ENCODE measurements around the gene COL6A3. TPM values are rescaled to one million over a fixed set of nuclear protein-coding genes. Genes with fewer than 3 reads are reported as not detected.
A peak's percentile ranks its signal among the peaks of the same experiment; 100 is the strongest.

COL6A3 gene
- total RNA-seq, 4 donors from 2014 or later = 68.1 to 261 (median 75.6) TPM

DNA sequence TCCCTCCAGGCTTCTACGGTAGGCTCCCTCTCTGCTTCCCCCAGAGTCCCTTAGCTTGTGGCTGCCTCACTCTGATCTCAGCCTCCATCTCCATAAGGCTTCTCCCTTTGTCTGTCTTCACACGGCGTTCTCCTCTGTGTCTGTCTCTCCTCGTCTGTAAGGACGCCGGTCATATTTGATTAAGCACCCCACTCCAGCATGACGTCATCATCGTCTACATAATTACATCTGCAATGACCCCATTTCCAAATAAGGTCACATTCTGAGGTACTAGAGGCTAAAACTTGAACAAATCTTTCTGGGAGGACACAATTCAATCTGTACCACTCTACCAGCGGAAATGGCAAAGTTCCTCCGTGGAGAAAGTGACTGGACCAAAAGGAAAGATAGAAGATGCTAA lies 8.3 kb upstream of the COL6A3 start:
- H3K27me3 ChIP-seq = peaks cover 10% of the 10 kb centered on the region
- no peaks in the 10 kb centered on the region for H3K36me3 ChIP-seq
- TF ChIP-seq POLR2A (IDR thresholded peaks at IDR 0.05) (no peak), POLR2AphosphoS5 (IDR thresholded peaks at IDR 0.05) (no peak), EP300 (IDR thresholded peaks at IDR 0.05; ENCODE audit: low read depth) (no peak)
- TF ChIP-seq, protein P1, sequence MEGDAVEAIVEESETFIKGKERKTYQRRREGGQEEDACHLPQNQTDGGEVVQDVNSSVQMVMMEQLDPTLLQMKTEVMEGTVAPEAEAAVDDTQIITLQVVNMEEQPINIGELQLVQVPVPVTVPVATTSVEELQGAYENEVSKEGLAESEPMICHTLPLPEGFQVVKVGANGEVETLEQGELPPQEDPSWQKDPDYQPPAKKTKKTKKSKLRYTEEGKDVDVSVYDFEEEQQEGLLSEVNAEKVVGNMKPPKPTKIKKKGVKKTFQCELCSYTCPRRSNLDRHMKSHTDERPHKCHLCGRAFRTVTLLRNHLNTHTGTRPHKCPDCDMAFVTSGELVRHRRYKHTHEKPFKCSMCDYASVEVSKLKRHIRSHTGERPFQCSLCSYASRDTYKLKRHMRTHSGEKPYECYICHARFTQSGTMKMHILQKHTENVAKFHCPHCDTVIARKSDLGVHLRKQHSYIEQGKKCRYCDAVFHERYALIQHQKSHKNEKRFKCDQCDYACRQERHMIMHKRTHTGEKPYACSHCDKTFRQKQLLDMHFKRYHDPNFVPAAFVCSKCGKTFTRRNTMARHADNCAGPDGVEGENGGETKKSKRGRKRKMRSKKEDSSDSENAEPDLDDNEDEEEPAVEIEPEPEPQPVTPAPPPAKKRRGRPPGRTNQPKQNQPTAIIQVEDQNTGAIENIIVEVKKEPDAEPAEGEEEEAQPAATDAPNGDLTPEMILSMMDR (IDR thresholded peaks at IDR 0.05) = no peak
- H3K9me3 ChIP-seq = no peaks in the 10 kb centered on the region
- WGBS, 2 donors (ENCODE audit: low coverage in 1 of 2) = 59 to 77% methylated on average over 6 to 10 of the region's 10 CpGs
- in situ Hi-C loops (cut with MboI; ENCODE audit: low pct_ligation_motif_present in 1 of 4, low pct_unique_long_range_greater_than_20kb in 1 of 4, low sequenced_read_pairs in 3 of 4) = loop anchor here in 2 of 4 donors (25.0 kb wide), 1 partner anchor 260 kb away; no protein-coding TSS in a partner anchor
- H3K4me1 ChIP-seq = peaks cover 4 to 11% (median 8%) of the 10 kb centered on the region in 4 donors
- peak overlapping the region; percentile 28 to 78 (median 51) for H3K27ac ChIP-seq
- intact Hi-C loops (cut with DNase I; ENCODE audit: low total_unique reads) = loop anchor here (5.0 kb wide), 1 partner anchor 50 kb away; no protein-coding TSS in a partner anchor
- H3K4me3 ChIP-seq = no peak overlapping the region
- no peak for DNase-seq

DNA sequence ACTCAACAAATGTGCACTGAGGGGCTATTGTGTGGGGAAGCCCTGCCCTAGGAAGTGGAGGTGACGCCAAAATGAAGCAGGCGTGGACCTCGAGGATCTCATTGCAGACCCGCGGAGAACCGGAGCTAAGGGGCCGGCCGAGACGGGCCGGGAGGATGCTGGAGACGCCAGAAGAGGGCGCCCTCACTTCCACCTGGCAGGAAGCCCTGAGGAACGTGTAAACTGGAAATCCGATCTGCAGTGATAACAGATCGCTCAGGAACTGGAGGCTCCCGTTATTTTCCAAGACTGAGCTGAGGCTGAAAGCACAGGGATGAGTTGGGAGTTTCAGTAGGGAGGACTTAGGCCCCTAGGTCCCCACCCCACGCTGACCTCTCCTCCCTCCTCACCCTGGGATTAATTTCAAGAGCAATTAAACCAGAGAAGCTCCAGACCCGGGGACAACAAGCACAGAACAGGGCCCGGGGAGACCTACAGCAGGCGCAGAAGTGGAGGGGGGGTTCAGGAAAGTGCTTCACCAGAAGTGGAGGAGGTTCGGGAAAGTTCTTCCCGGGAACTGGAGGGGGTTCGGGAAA lies 7.7 kb upstream of the COL6A3 start:
- WGBS, 2 donors (ENCODE audit: low coverage in 1 of 2) = 16 to 48% methylated on average over 3 to 23 of the region's 23 CpGs
- H3K9me3 ChIP-seq = no peaks in the 10 kb centered on the region
- in situ Hi-C loops (cut with MboI; ENCODE audit: low pct_ligation_motif_present in 1 of 4, low pct_unique_long_range_greater_than_20kb in 1 of 4, low sequenced_read_pairs in 3 of 4) = loop anchor here in 2 of 4 donors (25.0 kb wide), 1 partner anchor 259 kb away; no protein-coding TSS in a partner anchor
- peak; percentile 81 for DNase-seq
- H3K27me3 ChIP-seq = peaks cover 10% of the 10 kb centered on the region
- peak overlapping the region; percentile 28 to 78 (median 51) for H3K27ac ChIP-seq
- intact Hi-C loops (cut with DNase I; ENCODE audit: low total_unique reads) = loop anchor here (5.0 kb wide), 1 partner anchor 51 kb away; no protein-coding TSS in a partner anchor
- H3K4me1 ChIP-seq = peaks cover 4 to 11% (median 8%) of the 10 kb centered on the region in 4 donors
- TF ChIP-seq EP300 (IDR thresholded peaks at IDR 0.05; ENCODE audit: low read depth) = no peak
- peak in 2 of 3 donors; percentile 34 to 57 for TF ChIP-seq POLR2AphosphoS5 (IDR thresholded peaks at IDR 0.05)
- no peak for TF ChIP-seq POLR2A (IDR thresholded peaks at IDR 0.05)
- TF ChIP-seq, protein P1 (IDR thresholded peaks at IDR 0.05) = peak; percentile 76 to 80 (median 76)
- H3K4me3 ChIP-seq = peak overlapping the region in 1 of 4 donors; percentile 8
- no peaks in the 10 kb centered on the region for H3K36me3 ChIP-seq

DNA sequence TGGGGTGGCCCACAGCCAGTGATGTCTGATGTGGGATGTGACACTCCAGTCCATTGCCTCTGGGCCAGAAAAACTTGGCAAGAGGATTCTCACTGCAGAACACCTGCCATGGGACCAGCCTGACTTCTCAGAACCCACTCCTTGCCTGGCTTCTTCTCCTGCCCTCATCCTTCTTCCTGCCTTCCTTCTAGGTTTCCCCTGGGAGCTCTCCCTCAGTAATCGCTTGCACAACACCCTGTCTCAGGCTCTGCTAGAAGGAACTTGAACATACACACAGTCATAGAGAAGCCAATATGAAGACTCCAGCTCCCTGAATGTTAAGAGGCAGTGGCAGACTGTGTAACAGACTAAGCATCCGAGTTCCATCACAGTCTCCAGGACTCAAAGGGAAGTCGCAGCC lies 4.3 kb upstream of the COL6A3 start:
- no peaks in the 10 kb centered on the region for H3K9me3 ChIP-seq

More for the DNA sequence above, 4.3 kb upstream of the COL6A3 start:
- in situ Hi-C loops (cut with MboI; ENCODE audit: low pct_ligation_motif_present in 1 of 4, low pct_unique_long_range_greater_than_20kb in 1 of 4, low sequenced_read_pairs in 3 of 4) = loop anchor here in 2 of 4 donors (25.0 kb wide), 1 partner anchor 256 kb away; no protein-coding TSS in a partner anchor
- Histone ChIP-seq H3K27ac (no peak overlapping the region), H3K36me3 (no peaks in the 10 kb centered on the region), H3K27me3 (peaks cover 15% of the 10 kb centered on the region), H3K4me1 (peaks cover 4 to 11% (median 8%) of the 10 kb centered on the region in 4 donors), H3K4me3 (no peak overlapping the region)
- intact Hi-C loops (cut with DNase I; ENCODE audit: low total_unique reads) = loop anchor here (10.0 kb wide), 1 partner anchor 123 kb away; no protein-coding TSS in a partner anchor
- no peak for DNase-seq
- TF ChIP-seq POLR2A (IDR thresholded peaks at IDR 0.05) = no peak
- TF ChIP-seq POLR2AphosphoS5 (IDR thresholded peaks at IDR 0.05) = no peak
- TF ChIP-seq EP300 (IDR thresholded peaks at IDR 0.05; ENCODE audit: low read depth) = no peak
- TF ChIP-seq, protein P1 (IDR thresholded peaks at IDR 0.05) = no peak
- 86% methylated on average over 1 to 3 of the region's 3 CpGs for WGBS, 2 donors (ENCODE audit: low coverage in 1 of 2)
